Upper lobe of left lung (tissue), 6 donors: ENCODE results near the gene NPR3. TPM values are rescaled to one million over a fixed set of nuclear protein-coding genes. Genes with fewer than 3 reads are reported as not detected.

Experiments
- ATAC-seq, 2 donors: fragments of 200-7000 bp; cut with Tn5 transposase; one replicate each; pipeline ENCODE4 v1.9.1; 2022; ENCODE audit warnings: mild to moderate bottlenecking in 2 of 2, moderate library complexity in 2 of 2; ENCODE audit not compliant: low FRiP score in 2 of 2
- DNase-seq, 2 donors: peaks; one replicate each; pipeline ENCODE4 v3.0.0-alpha.2; 2019 to 2020
- H3K27ac ChIP-seq, 4 donors: fragments of 200-600 bp; sonication (generic); one replicate each; pipeline ENCODE4 v1.5.1; 2016 to 2019
- H3K27me3 ChIP-seq, 4 donors: fragments of 200-600 bp; sonication (generic); one replicate each; pipeline ENCODE4 v1.5.1; 2017 to 2019
- H3K36me3 ChIP-seq, 4 donors: fragments of 200-600 bp; sonication (generic); one replicate each; pipeline ENCODE4 v1.5.1; 2016 to 2019
- H3K4me1 ChIP-seq, 4 donors: fragments of 200-600 bp; sonication (generic); one replicate each; pipeline ENCODE4 v1.5.1; 2018 to 2019
- H3K4me3 ChIP-seq, 4 donors: fragments of 200-600 bp; sonication (generic); one replicate each; pipeline ENCODE4 v1.5.1; 2017 to 2019; ENCODE audit warnings: mild to moderate bottlenecking in 2 of 4, moderate library complexity in 1 of 4
- H3K9me3 ChIP-seq, 4 donors: fragments of 200-600 bp; sonication (generic); one replicate each; pipeline ENCODE4 v1.5.1; 2018 to 2019
- EP300 ChIP-seq, 4 donors: sonication (generic); formaldehyde crosslinking; IDR thresholded peaks; one replicate each; pipeline ENCODE4 v1.5.1; 2017; ENCODE audit warnings: antibody characterized with exemption in 4 of 4, control low read depth in 2 of 4
- POLR2A ChIP-seq, 4 donors: fragments of 450-650 bp; IDR thresholded peaks; one replicate each; pipeline ENCODE4 v1.5.1; 2016 to 2017; ENCODE audit warnings: antibody characterized with exemption in 4 of 4, mild to moderate bottlenecking in 2 of 4
- POLR2AphosphoS5 ChIP-seq, 2 donors: sonication (generic); formaldehyde crosslinking; IDR thresholded peaks; one replicate each; pipeline ENCODE4 v1.5.1; 2017; ENCODE audit warnings: antibody characterized with exemption in 2 of 2
- WGBS, 2 donors: methylation state at CpG; one replicate each; pipeline ENCODE4 v1.1.5; 2017 to 2018; 5-methylcytosine and 5-hydroxymethylcytosine counted together
- total RNA-seq, 6 donors: library from RNA; depleted of rRNA in 4 of 6; stranded (reverse); fragments of >200 nt in 4 of 6; gene quantifications; one replicate each; pipeline versions ENCODE4 v1.1.0 to v1.2.1, GENCODE V29; 2016 to 2021
- TF ChIP-seq, protein P1 (sequence below), 6 experiments: fragments of 450-650 bp in 4 of 6; fragments of 200-600 bp in 2 of 6; sonication (generic) in 2 of 6; IDR thresholded peaks; one replicate each; pipeline ENCODE4 v1.5.1; 2016 to 2019; ENCODE audit warnings: antibody characterized with exemption in 6 of 6
- donor health status: DM: no; HTN: no; CAD: no; lungs with moderate emphysema.
- donor health status: DM: no; HTN: yes; CAD: no; lungs with severe emphysema.

Gene NPR3
- total RNA-seq, 6 donors from 2014 or later: 6.3 to 53.3 (median 29.9) TPM

- no peaks in the 10 kb centered on the region for H3K36me3 ChIP-seq
- no peak for ATAC-seq
- H3K27ac ChIP-seq: no peak overlapping the region
- H3K27me3 ChIP-seq: no peaks in the 10 kb centered on the region
- TF ChIP-seq POLR2A (IDR thresholded peaks at IDR 0.05) (no peak), POLR2AphosphoS5 (IDR thresholded peaks at IDR 0.05) (no peak), EP300 (IDR thresholded peaks at IDR 0.05) (no peak)
- TF ChIP-seq, protein P1, sequence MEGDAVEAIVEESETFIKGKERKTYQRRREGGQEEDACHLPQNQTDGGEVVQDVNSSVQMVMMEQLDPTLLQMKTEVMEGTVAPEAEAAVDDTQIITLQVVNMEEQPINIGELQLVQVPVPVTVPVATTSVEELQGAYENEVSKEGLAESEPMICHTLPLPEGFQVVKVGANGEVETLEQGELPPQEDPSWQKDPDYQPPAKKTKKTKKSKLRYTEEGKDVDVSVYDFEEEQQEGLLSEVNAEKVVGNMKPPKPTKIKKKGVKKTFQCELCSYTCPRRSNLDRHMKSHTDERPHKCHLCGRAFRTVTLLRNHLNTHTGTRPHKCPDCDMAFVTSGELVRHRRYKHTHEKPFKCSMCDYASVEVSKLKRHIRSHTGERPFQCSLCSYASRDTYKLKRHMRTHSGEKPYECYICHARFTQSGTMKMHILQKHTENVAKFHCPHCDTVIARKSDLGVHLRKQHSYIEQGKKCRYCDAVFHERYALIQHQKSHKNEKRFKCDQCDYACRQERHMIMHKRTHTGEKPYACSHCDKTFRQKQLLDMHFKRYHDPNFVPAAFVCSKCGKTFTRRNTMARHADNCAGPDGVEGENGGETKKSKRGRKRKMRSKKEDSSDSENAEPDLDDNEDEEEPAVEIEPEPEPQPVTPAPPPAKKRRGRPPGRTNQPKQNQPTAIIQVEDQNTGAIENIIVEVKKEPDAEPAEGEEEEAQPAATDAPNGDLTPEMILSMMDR (IDR thresholded peaks at IDR 0.05): no peak
- 54 to 74% methylated on average over 8 of the region's 8 CpGs for WGBS, 2 donors
- H3K4me3 ChIP-seq: no peak overlapping the region
- no peaks in the 10 kb centered on the region for H3K9me3 ChIP-seq
- DNase-seq: no peak
- peaks cover 0 to 4% (median 0%) of the 10 kb centered on the region in 4 donors for H3K4me1 ChIP-seq
Measured at GRCh38 chr5:32734827-32735378, 23.8 kb downstream of the NPR3 start.

DNA sequence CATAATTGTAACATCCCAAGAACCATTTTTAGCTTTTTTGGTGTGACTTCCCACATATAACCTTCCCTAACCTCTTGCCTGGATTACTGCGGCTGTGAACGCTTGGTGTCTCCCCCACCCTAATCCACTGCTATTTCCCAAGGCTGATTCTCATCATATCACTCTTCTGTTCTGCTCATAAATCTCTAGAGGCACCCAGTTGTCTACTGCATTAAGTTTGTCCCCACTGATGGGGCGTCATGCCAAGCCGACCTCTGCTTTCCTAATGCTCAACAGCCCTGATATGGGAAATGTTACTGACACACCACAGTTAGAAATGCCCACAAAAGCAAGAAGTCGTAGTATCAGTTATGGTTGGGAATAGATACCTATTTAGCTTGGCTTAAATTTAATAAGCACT is 24.4 kb downstream of the NPR3 start:
- no peak overlapping the region for H3K4me3 ChIP-seq
- DNase-seq (no peak), ATAC-seq (no peak)
- no peaks in the 10 kb centered on the region for H3K9me3 ChIP-seq
- peaks cover 0 to 4% (median 0%) of the 10 kb centered on the region in 4 donors for H3K4me1 ChIP-seq
- no peaks in the 10 kb centered on the region for H3K36me3 ChIP-seq
- H3K27me3 ChIP-seq: no peaks in the 10 kb centered on the region
- no peak for TF ChIP-seq EP300 (IDR thresholded peaks at IDR 0.05)
- TF ChIP-seq, protein P1 (IDR thresholded peaks at IDR 0.05): no peak
- no peak for TF ChIP-seq POLR2A (IDR thresholded peaks at IDR 0.05)
- no peak for TF ChIP-seq POLR2AphosphoS5 (IDR thresholded peaks at IDR 0.05)
- 64 to 73% methylated on average over 5 of the region's 5 CpGs for WGBS, 2 donors
- H3K27ac ChIP-seq: no peak overlapping the region

DNA sequence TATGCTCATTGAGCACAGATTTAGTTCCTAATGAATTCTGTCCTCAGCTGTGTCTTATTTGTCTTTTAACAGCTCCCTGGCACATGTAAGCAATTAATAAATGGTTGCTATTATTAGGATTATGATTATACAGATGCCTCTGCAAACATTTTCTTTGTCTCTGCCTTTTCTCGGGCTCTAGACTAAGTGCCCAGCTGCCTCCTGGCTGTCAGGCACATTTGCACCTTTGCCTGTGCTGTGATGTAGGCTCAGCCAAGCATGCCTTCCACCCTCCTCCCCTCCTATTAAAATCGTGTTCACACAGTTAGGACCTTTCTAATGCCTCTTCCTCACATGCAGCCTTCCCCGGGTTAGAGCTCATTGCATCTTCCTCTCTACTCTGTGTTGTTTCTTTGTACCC is 25.7 kb downstream of the NPR3 start:
- H3K27ac ChIP-seq: peak overlapping the region in 1 of 4 donors; percentile 35
- H3K4me1 ChIP-seq: peaks cover 0 to 4% (median 0%) of the 10 kb centered on the region in 4 donors
- no peak for ATAC-seq
- DNase-seq: no peak
- no peaks in the 10 kb centered on the region for H3K27me3 ChIP-seq
- no peaks in the 10 kb centered on the region for H3K9me3 ChIP-seq
- no peaks in the 10 kb centered on the region for H3K36me3 ChIP-seq
- 57 to 58% methylated on average over 3 of the region's 3 CpGs for WGBS, 2 donors
- TF ChIP-seq POLR2AphosphoS5 (IDR thresholded peaks at IDR 0.05) (no peak), EP300 (IDR thresholded peaks at IDR 0.05) (no peak), POLR2A (IDR thresholded peaks at IDR 0.05) (no peak)
- TF ChIP-seq, protein P1 (IDR thresholded peaks at IDR 0.05): no peak
- no peak overlapping the region for H3K4me3 ChIP-seq

- Histone ChIP-seq H3K27me3 (no peaks in the 10 kb centered on the region), H3K9me3 (no peaks in the 10 kb centered on the region), H3K4me3 (no peak overlapping the region), H3K36me3 (no peaks in the 10 kb centered on the region), H3K27ac (no peak overlapping the region), H3K4me1 (no peaks in the 10 kb centered on the region)
- DNase-seq (no peak), ATAC-seq (no peak)
- WGBS, 2 donors: 60 to 75% methylated on average over 4 of the region's 4 CpGs
- TF ChIP-seq POLR2AphosphoS5 (IDR thresholded peaks at IDR 0.05) (no peak), EP300 (IDR thresholded peaks at IDR 0.05) (no peak), POLR2A (IDR thresholded peaks at IDR 0.05) (peak in 1 of 4 donors; percentile 24)
- TF ChIP-seq, protein P1 (IDR thresholded peaks at IDR 0.05): no peak
Measured at GRCh38 chr5:32740651-32741050, 29.5 kb downstream of the NPR3 start.

- Histone ChIP-seq H3K27ac (no peak overlapping the region), H3K4me3 (no peak overlapping the region), H3K27me3 (no peaks in the 10 kb centered on the region), H3K9me3 (no peaks in the 10 kb centered on the region), H3K4me1 (no peaks in the 10 kb centered on the region), H3K36me3 (no peaks in the 10 kb centered on the region)
- TF ChIP-seq POLR2AphosphoS5 (IDR thresholded peaks at IDR 0.05) (no peak), EP300 (IDR thresholded peaks at IDR 0.05) (no peak), POLR2A (IDR thresholded peaks at IDR 0.05) (no peak)
- TF ChIP-seq, protein P1 (IDR thresholded peaks at IDR 0.05): no peak
- WGBS, 2 donors: 44 to 64% methylated on average over 2 of the region's 2 CpGs
- DNase-seq (no peak), ATAC-seq (no peak)
Measured at GRCh38 chr5:32745317-32745716, 34.2 kb downstream of the NPR3 start.
